Measurements from ENCODE around the gene SREBF2.
A peak's percentile ranks its signal among the peaks of the same experiment; 100 is the strongest.
"Not testable (repeated sequence)": the region's sequence is repeated elsewhere in the genome, so short reads cannot be mapped to it uniquely, and the experiment has no call there.

The SREBF2 gene

GRCh38 chr22:41948142-41948541, 115.2 kb downstream of the SREBF2 start:
- no peak for DNase-seq (ENCODE audit: insufficient read length)
- TF ChIP-seq POLR2AphosphoS5 (IDR thresholded peaks at IDR 0.05; ENCODE audit: low read depth, low read length) (no peak), POLR2A (IDR thresholded peaks at IDR 0.05; ENCODE audit: low read depth, low read length) (no peak), TAF1 (IDR thresholded peaks at IDR 0.05; ENCODE audit: borderline replicate concordance, low read depth, low read length) (no peak)
- FAIRE-seq = no peak

GRCh38 chr22:41948928-41949296, 116.0 kb downstream of the SREBF2 start:
- FAIRE-seq = peak; percentile 33
- not testable (repeated sequence) for DNase-seq (ENCODE audit: insufficient read length)

GRCh38 chr22:41949297-41949965, 116.5 kb downstream of the SREBF2 start:
- peak; percentile 90 for FAIRE-seq
- DNase-seq (ENCODE audit: insufficient read length) = no peak
- peak; percentile 66; the same call in 1 of the 2 replicates for TF ChIP-seq POLR2A (IDR thresholded peaks at IDR 0.05; ENCODE audit: low read depth, low read length)
- TF ChIP-seq TAF1 (IDR thresholded peaks at IDR 0.05; ENCODE audit: borderline replicate concordance, low read depth, low read length) = no peak
- TF ChIP-seq POLR2AphosphoS5 (IDR thresholded peaks at IDR 0.05; ENCODE audit: low read depth, low read length) = 0 out of 2 replicates have a peak, but pooled peaks have one; percentile 42

- TF ChIP-seq POLR2AphosphoS5 (IDR thresholded peaks at IDR 0.05; ENCODE audit: low read depth, low read length) (no peak), TAF1 (IDR thresholded peaks at IDR 0.05; ENCODE audit: borderline replicate concordance, low read depth, low read length) (no peak), POLR2A (IDR thresholded peaks at IDR 0.05; ENCODE audit: low read depth, low read length) (no peak)
- DNase-seq (ENCODE audit: insufficient read length) (no peak), FAIRE-seq (peak; percentile 79)
These were observed 119.1 kb downstream of the SREBF2 start, which contains the start of gene SMIM45 for GRCh38 chr22:41951898-41952474. TSS of gene SMIM45 (plus strand) at chr22:41952150.

DNA sequence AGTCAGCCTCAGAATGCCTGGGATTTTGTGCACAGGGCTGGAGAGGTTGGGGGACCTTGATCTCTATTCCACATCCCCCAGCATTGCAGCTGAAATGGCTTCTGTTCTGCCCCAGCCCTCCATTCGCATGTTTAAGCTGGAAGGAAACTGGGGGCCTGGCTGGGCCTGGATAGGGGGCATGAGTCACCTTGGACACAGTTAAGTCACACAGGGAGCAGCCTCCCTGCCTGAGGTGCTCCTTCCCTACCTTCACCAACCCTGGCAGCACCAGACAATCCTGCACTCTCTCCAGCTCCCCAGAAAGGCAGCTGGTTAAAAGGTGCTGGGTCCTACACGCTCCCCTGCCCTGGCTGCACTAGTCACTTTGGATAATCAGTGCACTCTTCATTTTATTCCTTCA, 119.8 kb downstream of the SREBF2 start:
- TF ChIP-seq POLR2A (IDR thresholded peaks at IDR 0.05; ENCODE audit: low read depth, low read length) = no peak
- no peak for TF ChIP-seq POLR2AphosphoS5 (IDR thresholded peaks at IDR 0.05; ENCODE audit: low read depth, low read length)
- TF ChIP-seq TAF1 (IDR thresholded peaks at IDR 0.05; ENCODE audit: borderline replicate concordance, low read depth, low read length) = no peak
- FAIRE-seq = no peak
- no peak for DNase-seq (ENCODE audit: insufficient read length)

All from GM12892 (cell line).